Ovary (tissue), 9 donors: ENCODE data around the gene FGD2. TPM values are rescaled to one million over a fixed set of nuclear protein-coding genes. Genes with fewer than 3 reads are reported as not detected.

Experiments
- DNase-seq, 5 donors: peaks; one replicate each; pipeline ENCODE4 v3.0.0-alpha.2; 2019 to 2020
- H3K27ac ChIP-seq, 2 donors: fragments of 200-600 bp; one replicate each; pipeline versions ENCODE4 v1.5.1 to v1.8.0; 2019 to 2022
- H3K27me3 ChIP-seq: fragments of 200-600 bp; one replicate; pipeline ENCODE4 v1.8.0; 2022
- H3K36me3 ChIP-seq: fragments of 200-600 bp; sonication (generic); one replicate; pipeline ENCODE4 v1.5.1; 2019
- H3K4me1 ChIP-seq: one replicate; pipeline ENCODE4 v1.8.1; 2013; ENCODE audit warnings: mild to moderate bottlenecking, moderate library complexity; ENCODE audit not compliant: insufficient read depth
- H3K4me3 ChIP-seq: fragments of 200-600 bp; sonication (generic); one replicate; pipeline ENCODE4 v1.5.1; 2017
- H3K9me3 ChIP-seq, 2 donors: fragments of 200-600 bp in 1 of 2; sonication (generic) in 1 of 2; one replicate each; pipeline versions ENCODE4 v1.5.1 to v1.8.1; 2013 to 2019; ENCODE audit warnings: mild to moderate bottlenecking in 1 of 2, moderate library complexity in 1 of 2
- CTCF ChIP-seq, 3 donors: fragments of 450-650 bp in 2 of 3; fragments of 200-600 bp in 1 of 3; IDR thresholded peaks; one replicate each; pipeline versions ENCODE4 v1.5.1 to v1.8.0; 2016 to 2022; ENCODE audit warnings: antibody characterized with exemption in 3 of 3, mild to moderate bottlenecking in 1 of 3
- EP300 ChIP-seq: sonication (generic); formaldehyde crosslinking; IDR thresholded peaks from one replicate; pipeline ENCODE4 v1.6.1; 2017; ENCODE audit warnings: antibody characterized with exemption
- POLR2A ChIP-seq: fragments of 450-650 bp; IDR thresholded peaks from one replicate; pipeline ENCODE4 v1.6.1; 2017; ENCODE audit warnings: antibody characterized with exemption, mild to moderate bottlenecking, moderate library complexity
- whole genome bisulfite sequencing, 3 donors: extraction: QIAGEN DNeasy Blood & Tissue Kit in 1 of 3; methylation state at CpG; one replicate each; pipeline versions ENCODE4 v1.1.5 to v1.1.7; 2013 to 2017; 5-methylcytosine and 5-hydroxymethylcytosine counted together
- intact Hi-C, 4 donors: fragments of 100-400 bp; cut with DNase I; formaldehyde crosslinking; loops; one replicate each; pipeline versions ENCODE4 v1.11.0 to v1.15.1; 2022 to 2023
- polyA plus RNA-seq, 2 donors: library from polyadenylated mRNA; stranded (reverse); fragments of 200-250 nt in 1 of 2; fragments of 350-450 nt in 1 of 2; fragmentation: Illumina TruSeq in 1 of 2; extraction: RNeasy Lipid Tissue Mini Kit (QIAGEN cat#74804) in 1 of 2; gene quantifications; one replicate each; pipeline ENCODE4 v1.2.3, GENCODE V29; 2013 to 2014
- total RNA-seq, 7 donors: library from RNA; depleted of rRNA in 2 of 7; stranded (reverse); fragments of >200 nt in 2 of 7; fragmentation: NEBNext Ultra II Directional in 3 of 7; extraction: Animal tissue kit (Norgen Biotek cat#: 25700) in 3 of 7; gene quantifications; one replicate each; pipeline versions ENCODE4 v1.1.0 to v1.2.4, GENCODE V29; 2016 to 2023
- donor health status: DM: no; HTN: no; CAD: no; lungs with moderate emphysema.
- donor health status: DM: no; HTN: no; CAD: no.
- donor health status: Bipolar disorder and iron deficiency.
- donor health status: DM: yes; HTN: yes; CAD: no.
- donor health status: DM: no; HTN: no; CAD: no.
- donor health status: DM: yes; HTN: yes; CAD: no.

Gene FGD2
- total and polyA plus RNA-seq, 9 donors, result 2.3 to 13.6 (median 4.1) TPM

GRCh38 chr6:37050854-37051137 is 45.3 kb downstream of the FGD2 start:
- no peak overlapping the region for H3K27ac ChIP-seq
- intact Hi-C loops, result loop anchor here (1.0 to 5.0 kb wide), 3 partner anchors 122 kb away; partner anchors contain the start of gene PIM1 (in 1 of the 4)
- DNase-seq, result no peak
- H3K27me3 ChIP-seq, result no peaks in the 10 kb centered on the region
- 82 to 91% (median 88%) methylated on average over 4 of the region's 4 CpGs for WGBS, 3 donors
- H3K4me1 ChIP-seq, result peaks cover 2% of the 10 kb centered on the region
- H3K36me3 ChIP-seq, result no peaks in the 10 kb centered on the region
- no peak for TF ChIP-seq EP300
- TF ChIP-seq POLR2A, result no peak
- no peak for TF ChIP-seq CTCF (IDR thresholded peaks at IDR 0.05)
- no peaks in the 10 kb centered on the region for H3K9me3 ChIP-seq
- no peak overlapping the region for H3K4me3 ChIP-seq

GRCh38 chr6:37051138-37052026 is 45.9 kb downstream of the FGD2 start:
- DNase-seq, result peak; percentile 85 to 92 (median 92)
- Histone ChIP-seq H3K9me3 (no peaks in the 10 kb centered on the region), H3K4me1 (peaks cover 2% of the 10 kb centered on the region), H3K27ac (no peak overlapping the region), H3K27me3 (no peaks in the 10 kb centered on the region), H3K4me3 (no peak overlapping the region), H3K36me3 (no peaks in the 10 kb centered on the region)
- 15 to 30% (median 19%) methylated on average over 16 to 25 of the region's 25 CpGs for WGBS, 3 donors
- intact Hi-C loops, result loop anchor here (1.0 to 5.0 kb wide), 3 partner anchors 121 kb away; partner anchors contain the start of gene PIM1 (in 1 of the 4)
- TF ChIP-seq CTCF (IDR thresholded peaks at IDR 0.05) (peak; percentile 87 to 97 (median 95)), EP300 (no peak)

- peaks cover 2% of the 10 kb centered on the region for H3K4me1 ChIP-seq
- H3K36me3 ChIP-seq, result no peaks in the 10 kb centered on the region
- DNase-seq, result no peak
- no peaks in the 10 kb centered on the region for H3K9me3 ChIP-seq
- no peaks in the 10 kb centered on the region for H3K27me3 ChIP-seq
- H3K4me3 ChIP-seq, result no peak overlapping the region
- 64 to 70% (median 66%) methylated on average over 9 of the region's 9 CpGs for WGBS, 3 donors
- intact Hi-C loops, result loop anchor here in 1 of 4 donors (5.0 kb wide), 1 partner anchor 120 kb away; the partner anchor contains the start of gene PIM1
- no peak overlapping the region for H3K27ac ChIP-seq
- TF ChIP-seq EP300 (no peak), CTCF (IDR thresholded peaks at IDR 0.05) (no peak), POLR2A (no peak)
Measured at GRCh38 chr6:37052027-37052628, 46.7 kb downstream of the FGD2 start.

GRCh38 chr6:37053683-37054082 is 48.2 kb downstream of the FGD2 start:
- peaks cover 2% of the 10 kb centered on the region for H3K4me1 ChIP-seq
- H3K27ac ChIP-seq, result no peak overlapping the region
- no peak overlapping the region for H3K4me3 ChIP-seq
- no peaks in the 10 kb centered on the region for H3K9me3 ChIP-seq
- DNase-seq, result no peak
- 85 to 88% (median 85%) methylated on average over 7 of the region's 7 CpGs for WGBS, 3 donors
- no peaks in the 10 kb centered on the region for H3K27me3 ChIP-seq
- no peaks in the 10 kb centered on the region for H3K36me3 ChIP-seq
- intact Hi-C loops, result loop anchor here in 1 of 4 donors (5.0 kb wide), 1 partner anchor 119 kb away; the partner anchor contains the start of gene PIM1
- TF ChIP-seq POLR2A (no peak), CTCF (IDR thresholded peaks at IDR 0.05) (no peak), EP300 (no peak)
